Psoas muscle (tissue), 8 donors: ENCODE data around the gene LY6G6F. TPM values are rescaled to one million over a fixed set of nuclear protein-coding genes. Genes with fewer than 3 reads are reported as not detected.

Experiments
- ATAC-seq, 4 donors: fragments of 200-7000 bp; cut with Tn5 transposase; one replicate each; pipeline ENCODE4 v1.9.1; 2020; ENCODE audit warnings: moderate library complexity in 3 of 4, mild to moderate bottlenecking in 2 of 4
- DNase-seq, 2 donors: peaks; one replicate each; pipeline ENCODE4 v3.0.0-alpha.2; 2020
- H3K27ac ChIP-seq: fragments of 200-600 bp; one replicate; pipeline ENCODE4 v1.8.0; 2022
- H3K27me3 ChIP-seq, 3 donors: fragments of 200-600 bp in 1 of 3; one replicate each; pipeline versions ENCODE4 v1.6.1 to v1.8.0; 2013 to 2022; ENCODE audit warnings: low read length in 2 of 3, mild to moderate bottlenecking in 2 of 3, moderate library complexity in 1 of 3; ENCODE audit not compliant: insufficient read depth in 3 of 3
- H3K36me3 ChIP-seq, 2 donors: fragments of 200-600 bp in 1 of 2; one replicate each; pipeline versions ENCODE4 v1.6.1 to v1.8.0; 2013 to 2022; ENCODE audit warnings: low read depth in 1 of 2, mild to moderate bottlenecking in 1 of 2, moderate library complexity in 1 of 2; ENCODE audit not compliant: insufficient read depth in 1 of 2
- H3K4me1 ChIP-seq: fragments of 200-600 bp; one replicate; pipeline ENCODE4 v1.8.0; 2022
- H3K4me3 ChIP-seq: fragments of 200-600 bp; one replicate; pipeline ENCODE4 v1.8.0; 2022; ENCODE audit warnings: mild to moderate bottlenecking
- H3K9me3 ChIP-seq: fragments of 200-600 bp; one replicate; pipeline ENCODE4 v1.8.0; 2022
- WGBS, 3 donors: extraction: QIAGEN DNeasy Blood & Tissue Kit; methylation state at CpG; one replicate each; pipeline versions ENCODE4 v1.1.6 to v1.1.7; 2013; 5-methylcytosine and 5-hydroxymethylcytosine counted together
- intact Hi-C, 2 donors: fragments of 100-400 bp; cut with DNase I; formaldehyde crosslinking; loops; one replicate each; pipeline versions ENCODE4 v1.11.0 to v1.14.2; 2022
- polyA plus RNA-seq, 3 donors: library from polyadenylated mRNA; stranded (reverse); fragments of 200-250 nt; gene quantifications; one replicate each; pipeline ENCODE4 v1.2.3, GENCODE V29; 2013
- total RNA-seq, 4 donors: library from RNA; stranded (reverse); fragmentation: NEBNext Ultra II Directional in 2 of 4; extraction: Animal tissue kit (Norgen Biotek cat#: 25700) in 2 of 4; gene quantifications; one replicate each; pipeline versions ENCODE4 v1.2.1 to v1.2.4, GENCODE V29; 2021 to 2023
- TF ChIP-seq, protein P1 (sequence below): fragments of 200-600 bp; IDR thresholded peaks from one replicate; pipeline ENCODE4 v1.8.0; 2022; ENCODE audit warnings: antibody characterized with exemption
- donor health status: healthy with polysubstance abuse.
- donor health status: DM: no; HTN: no; CAD: no; lungs with moderate emphysema.
- donor health status: Bipolar disorder and iron deficiency.
- donor health status: healthy.
- donor health status: DM: yes; HTN: yes; CAD: no.
- donor health status: DM: no; HTN: no; CAD: no.
- donor health status: DM: no; HTN: no; CAD: no.
- donor health status: DM: yes; HTN: yes; CAD: no.

LY6G6F gene
- total and polyA plus RNA-seq, 7 donors: 0.05 TPM; not detected in 6

DNA sequence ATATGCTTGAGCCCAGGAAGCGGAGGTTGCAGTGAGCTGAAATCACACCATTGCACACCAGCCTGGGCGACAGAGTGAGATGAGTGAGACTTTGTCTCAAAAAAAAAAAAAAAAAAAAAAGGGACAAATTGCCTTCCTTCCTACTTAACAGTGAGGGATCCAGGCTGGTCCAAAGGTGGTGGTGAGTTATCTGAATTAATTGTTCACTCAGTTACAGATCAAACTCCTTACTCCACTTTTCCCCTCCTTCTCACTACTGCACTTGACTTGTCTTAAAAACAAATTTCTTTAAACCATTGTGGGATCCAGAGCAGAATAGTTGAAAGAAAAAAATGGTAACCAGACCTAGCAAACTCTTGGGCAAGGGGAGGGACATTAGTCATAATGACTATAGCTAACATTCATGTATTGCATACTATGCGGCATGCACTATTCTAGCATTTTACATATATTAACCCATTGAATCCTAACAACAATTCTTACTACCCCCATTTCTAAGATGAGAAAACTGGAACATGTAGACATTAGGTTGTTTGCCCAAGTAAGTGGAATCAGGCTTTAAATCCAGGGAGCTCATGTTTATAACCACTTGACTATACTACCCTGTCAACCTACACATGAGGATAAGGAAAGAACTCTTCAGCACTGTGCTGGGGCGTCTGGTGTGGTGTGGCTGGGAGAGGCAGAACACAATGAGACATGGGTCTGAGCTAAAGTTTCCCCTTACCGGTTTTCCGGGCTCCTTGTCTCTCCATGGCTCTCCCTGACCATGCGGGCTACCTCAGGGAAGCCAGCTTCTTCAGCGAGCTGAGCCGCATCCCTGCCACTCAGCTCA is 43.3 kb upstream of the LY6G6F start:
- Histone ChIP-seq H3K36me3 (peaks cover 5 to 43% of the 10 kb centered on the region in 2 donors), H3K4me1 (peaks cover 58% of the 10 kb centered on the region), H3K9me3 (no peaks in the 10 kb centered on the region), H3K27me3 (no peaks in the 10 kb centered on the region), H3K27ac (peak overlapping the region; percentile 97), H3K4me3 (peak overlapping the region; percentile 91)
- DNase-seq (no peak), ATAC-seq (no peak)
- whole genome bisulfite sequencing, 3 donors: 51 to 57% (median 51%) methylated on average over 9 of the region's 9 CpGs
- TF ChIP-seq, protein P1, sequence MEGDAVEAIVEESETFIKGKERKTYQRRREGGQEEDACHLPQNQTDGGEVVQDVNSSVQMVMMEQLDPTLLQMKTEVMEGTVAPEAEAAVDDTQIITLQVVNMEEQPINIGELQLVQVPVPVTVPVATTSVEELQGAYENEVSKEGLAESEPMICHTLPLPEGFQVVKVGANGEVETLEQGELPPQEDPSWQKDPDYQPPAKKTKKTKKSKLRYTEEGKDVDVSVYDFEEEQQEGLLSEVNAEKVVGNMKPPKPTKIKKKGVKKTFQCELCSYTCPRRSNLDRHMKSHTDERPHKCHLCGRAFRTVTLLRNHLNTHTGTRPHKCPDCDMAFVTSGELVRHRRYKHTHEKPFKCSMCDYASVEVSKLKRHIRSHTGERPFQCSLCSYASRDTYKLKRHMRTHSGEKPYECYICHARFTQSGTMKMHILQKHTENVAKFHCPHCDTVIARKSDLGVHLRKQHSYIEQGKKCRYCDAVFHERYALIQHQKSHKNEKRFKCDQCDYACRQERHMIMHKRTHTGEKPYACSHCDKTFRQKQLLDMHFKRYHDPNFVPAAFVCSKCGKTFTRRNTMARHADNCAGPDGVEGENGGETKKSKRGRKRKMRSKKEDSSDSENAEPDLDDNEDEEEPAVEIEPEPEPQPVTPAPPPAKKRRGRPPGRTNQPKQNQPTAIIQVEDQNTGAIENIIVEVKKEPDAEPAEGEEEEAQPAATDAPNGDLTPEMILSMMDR: no peak
- intact Hi-C loops: loop anchor here in 1 of 2 donors (5.0 kb wide), 1 partner anchor 116 kb away; the partner anchor contains the start of genes ATP6V1G2 and NFKBIL1

DNA sequence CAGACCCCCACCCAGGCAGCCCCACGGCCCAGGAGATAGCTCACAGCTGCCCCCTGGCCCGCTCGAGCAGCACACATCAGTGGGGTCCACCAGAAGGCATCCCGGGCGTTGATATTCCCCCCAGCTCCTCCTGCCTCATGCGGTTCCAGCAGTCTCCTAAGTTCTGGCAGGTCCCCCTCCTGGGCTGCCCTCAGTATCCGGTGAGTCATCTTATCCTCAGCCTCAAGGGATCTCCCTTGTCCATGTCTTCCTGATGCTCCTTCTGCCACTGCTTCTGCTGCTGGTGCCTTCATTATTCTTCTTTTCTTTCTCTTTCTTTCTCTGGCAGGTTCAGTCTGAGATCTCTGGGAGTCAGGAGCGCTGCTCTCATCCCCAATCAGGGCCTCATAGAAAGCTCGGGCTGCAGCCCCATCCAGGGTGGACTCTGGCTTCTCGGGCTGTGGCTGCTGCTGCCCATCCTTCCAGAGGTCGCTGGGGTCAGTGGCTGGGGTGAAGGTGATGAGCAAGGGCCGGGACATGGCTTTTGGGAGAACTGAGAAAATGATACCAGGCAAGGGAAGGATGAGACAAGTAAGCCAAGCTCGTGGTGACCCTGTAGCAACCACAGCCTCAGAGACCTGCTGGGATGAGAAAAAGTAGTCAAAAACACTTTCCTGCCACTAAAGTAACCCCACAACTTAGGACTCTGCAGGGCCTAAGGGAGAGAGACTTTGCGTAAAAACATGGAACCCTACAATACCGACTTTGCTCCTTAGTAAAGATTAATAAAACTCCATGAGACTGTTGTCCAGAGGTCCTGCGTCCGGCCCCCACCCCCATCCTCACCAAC is 42.5 kb upstream of the LY6G6F start:
- no peaks in the 10 kb centered on the region for H3K9me3 ChIP-seq
- peak overlapping the region; percentile 97 for H3K27ac ChIP-seq
- no peaks in the 10 kb centered on the region for H3K27me3 ChIP-seq
- WGBS, 3 donors: 10 to 13% (median 12%) methylated on average over 17 of the region's 17 CpGs
- intact Hi-C loops: loop anchor here in 1 of 2 donors (5.0 kb wide), 1 partner anchor 117 kb away; the partner anchor contains the start of genes ATP6V1G2 and NFKBIL1
- TF ChIP-seq, protein P1: no peak
- peak overlapping the region; percentile 91 for H3K4me3 ChIP-seq
- DNase-seq: peak; percentile 46 to 72
- ATAC-seq: peak in 3 of 4 donors; percentile 12 to 37 (median 19)
- peaks cover 50% of the 10 kb centered on the region for H3K4me1 ChIP-seq
- H3K36me3 ChIP-seq: peaks cover 12 to 51% of the 10 kb centered on the region in 2 donors

DNA sequence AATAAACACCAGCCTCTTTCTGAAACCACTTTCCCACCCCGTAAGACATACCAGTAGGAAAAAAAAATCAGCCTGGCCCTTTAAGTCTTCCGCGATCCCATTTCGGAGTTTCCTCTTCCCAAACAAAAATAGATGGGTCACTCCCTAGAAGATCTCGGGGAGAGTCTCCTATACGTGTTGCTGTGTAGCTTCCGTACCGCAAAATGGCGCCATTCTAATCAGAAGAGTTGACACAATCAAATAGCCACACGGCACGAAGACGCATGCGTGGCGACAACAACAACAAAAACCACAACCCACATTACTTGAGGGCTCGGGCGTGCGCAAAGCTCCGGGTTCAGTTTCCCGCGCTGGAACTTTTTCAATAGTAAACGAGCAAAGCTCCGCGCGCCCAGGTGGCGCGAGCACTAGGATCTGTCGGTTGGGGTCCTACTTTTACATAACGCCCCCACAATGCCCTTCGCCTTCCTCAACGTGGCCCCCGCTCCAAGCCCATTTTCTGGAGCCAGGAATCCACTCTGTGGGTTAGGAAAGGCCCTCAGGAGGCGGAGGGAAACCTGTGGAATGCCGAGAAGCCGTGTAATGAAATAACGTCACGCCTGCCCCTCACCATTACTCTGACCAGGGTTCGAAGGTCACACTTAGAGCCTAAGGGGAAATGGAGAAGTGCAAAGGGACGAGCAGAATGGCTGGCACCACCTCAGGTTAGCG is 41.7 kb upstream of the LY6G6F start, which contains the start of gene GPANK1:
TSS of gene GPANK1 (minus strand) at position 208 of the 711 bp plus-strand sequence. CDS start 519 bp downstream, outside the sequence.
- H3K9me3 ChIP-seq: no peaks in the 10 kb centered on the region
- H3K4me1 ChIP-seq: peaks cover 42% of the 10 kb centered on the region

More for the DNA sequence above, 41.7 kb upstream of the LY6G6F start, which contains the start of gene GPANK1:
- no peaks in the 10 kb centered on the region for H3K27me3 ChIP-seq
- DNase-seq (peak; percentile 89 to 95), ATAC-seq (peak; percentile 69 to 80 (median 74))
- 0 to 1% (median 0%) methylated on average over 39 of the region's 39 CpGs for WGBS, 3 donors
- H3K4me3 ChIP-seq: peak within 1 kb of the TSS; percentile 91
- intact Hi-C loops: loop anchor here (5.0 kb wide), 3 partner anchors 72 to 287 kb away; partner anchors contain the start of genes ATP6V1G2 (in 1 of the 2), CLIC1 (in 1 of the 2) and NFKBIL1 (in 1 of the 2)
- H3K36me3 ChIP-seq: peaks cover 16 to 59% of the 10 kb centered on the region in 2 donors
- H3K27ac ChIP-seq: peak within 1 kb of the TSS; percentile 97
- TF ChIP-seq, protein P1: no peak
